Osteoblast (primary cell): ENCODE results near the gene LRWD1. TPM values are rescaled to one million over a fixed set of nuclear protein-coding genes. Genes with fewer than 3 reads are reported as not detected.

Experiments
- DNase-seq: peaks from one replicate; pipeline ENCODE4 v3.0.0; 2011; ENCODE audit warnings: low spot score, mixed read lengths; ENCODE audit not compliant: insufficient read length; ENCODE audit errors: missing footprints
- H2AFZ ChIP-seq: 2 replicates; pipeline ENCODE4 v1.6.0; 2011; ENCODE audit warnings: mild to moderate bottlenecking, low read length
- H3K27ac ChIP-seq: 2 replicates; pipeline ENCODE4 v1.5.1; 2011; ENCODE audit warnings: mild to moderate bottlenecking, low read depth, low read length, moderate library complexity
- H3K27me3 ChIP-seq: 2 replicates; pipeline ENCODE4 v1.6.0; 2012; ENCODE audit warnings: mild to moderate bottlenecking, control low read depth, inconsistent platforms, low read length, moderate library complexity; ENCODE audit not compliant: insufficient read depth
- H3K36me3 ChIP-seq: 2 replicates; pipeline ENCODE4 v1.5.1; 2011; ENCODE audit warnings: mild to moderate bottlenecking, low read length, control low read depth, moderate library complexity; ENCODE audit not compliant: insufficient read depth
- H3K4me1 ChIP-seq: 2 replicates; pipeline ENCODE4 v1.5.1; 2011; ENCODE audit warnings: mild to moderate bottlenecking, low read length, control low read depth, moderate library complexity; ENCODE audit not compliant: insufficient read depth
- H3K4me2 ChIP-seq: 2 replicates; pipeline ENCODE4 v1.6.0; 2011; ENCODE audit warnings: mild to moderate bottlenecking, low read length; ENCODE audit not compliant: insufficient read depth
- H3K4me3 ChIP-seq: fragments of 200-600 bp; sonication (generic); 3 replicates; pipeline ENCODE4 v1.5.1; 2012; ENCODE audit warnings: mild to moderate bottlenecking, low read length, inconsistent platforms; ENCODE audit not compliant: insufficient read depth
- H3K79me2 ChIP-seq: 2 replicates; pipeline ENCODE4 v1.6.0; 2012; ENCODE audit warnings: mild to moderate bottlenecking, low read length, control low read depth, inconsistent platforms; ENCODE audit not compliant: insufficient read depth
- H3K9me3 ChIP-seq: 2 replicates; pipeline ENCODE4 v1.5.1; 2011; ENCODE audit warnings: low read depth, low read length, control low read depth
- H4K20me1 ChIP-seq: 2 replicates; pipeline ENCODE4 v1.6.0; 2012; ENCODE audit warnings: mild to moderate bottlenecking, low read length, control low read depth; ENCODE audit not compliant: insufficient read depth
- CTCF ChIP-seq: IDR thresholded peaks from 2 replicates; pipeline ENCODE4 v1.5.1; 2011; ENCODE audit warnings: mild to moderate bottlenecking, low read depth, low read length, moderate library complexity; ENCODE audit errors: extremely low read depth
- total RNA-seq: library from RNA; depleted of rRNA; stranded (reverse); fragments of >200 nt; gene quantifications from 2 replicates; pipeline ENCODE4 v1.2.3, GENCODE V29; 2012

The LRWD1 gene
- total RNA-seq, 1 donor, result 24.2 TPM

- no peaks in the 10 kb centered on the region for H3K9me3 ChIP-seq
- no peak for DNase-seq
- no peak for TF ChIP-seq CTCF
- peaks cover 12% of the 10 kb centered on the region for H3K36me3 ChIP-seq
- peak overlapping the region; percentile 87 for H3K4me2 ChIP-seq
- H3K4me3 ChIP-seq, result peak overlapping the region; percentile 87
- H3K4me1 ChIP-seq, result peaks cover 3% of the 10 kb centered on the region
- peaks cover 31% of the 10 kb centered on the region for H3K79me2 ChIP-seq
- peaks cover 2% of the 10 kb centered on the region for H4K20me1 ChIP-seq
- no peaks in the 10 kb centered on the region for H3K27me3 ChIP-seq
- peak overlapping the region; percentile 61 for H3K27ac ChIP-seq
- peak overlapping the region; percentile 74 for H2AFZ ChIP-seq
Observed at GRCh38 chr7:102434039-102434486, 30.7 kb upstream of the LRWD1 start.

GRCh38 chr7:102436118-102436517 is 28.7 kb upstream of the LRWD1 start:
- Histone ChIP-seq H3K27me3 (no peaks in the 10 kb centered on the region), H3K9me3 (no peaks in the 10 kb centered on the region), H3K27ac (no peak overlapping the region), H3K36me3 (peaks cover 28% of the 10 kb centered on the region), H3K4me3 (no peak overlapping the region), H3K4me2 (no peak overlapping the region), H4K20me1 (peaks cover 2% of the 10 kb centered on the region), H3K4me1 (peaks cover 14% of the 10 kb centered on the region), H2AFZ (no peak overlapping the region), H3K79me2 (peaks cover 31% of the 10 kb centered on the region)
- TF ChIP-seq CTCF, result no peak
- peak; percentile 65 for DNase-seq

- DNase-seq, result peak; percentile 94
- Histone ChIP-seq H3K4me2 (peak overlapping the region; percentile 32), H3K36me3 (peaks cover 36% of the 10 kb centered on the region), H2AFZ (no peak overlapping the region), H4K20me1 (peaks cover 1% of the 10 kb centered on the region), H3K4me3 (peak overlapping the region; percentile 22), H3K9me3 (no peaks in the 10 kb centered on the region), H3K4me1 (peaks cover 12% of the 10 kb centered on the region), H3K79me2 (peaks cover 14% of the 10 kb centered on the region), H3K27me3 (no peaks in the 10 kb centered on the region), H3K27ac (peak overlapping the region; percentile 51)
- TF ChIP-seq CTCF, result no peak
Observed at GRCh38 chr7:102439963-102440795, 24.6 kb upstream of the LRWD1 start.

- Histone ChIP-seq H3K9me3 (no peaks in the 10 kb centered on the region), H3K36me3 (peaks cover 27% of the 10 kb centered on the region), H3K79me2 (no peaks in the 10 kb centered on the region), H3K4me3 (no peak overlapping the region), H3K4me1 (peaks cover 4% of the 10 kb centered on the region), H4K20me1 (peaks cover 3% of the 10 kb centered on the region), H3K27me3 (no peaks in the 10 kb centered on the region), H3K4me2 (no peak overlapping the region), H3K27ac (no peak overlapping the region), H2AFZ (no peak overlapping the region)
- no peak for TF ChIP-seq CTCF
- DNase-seq, result peak; percentile 52
Observed at GRCh38 chr7:102444961-102445673, 19.7 kb upstream of the LRWD1 start.
